Ureter (tissue), 1 donor: Measurements from ENCODE around the gene PPFIA3. TPM values are rescaled to one million over a fixed set of nuclear protein-coding genes. Genes with fewer than 3 reads are reported as not detected.
"Not testable (repeated sequence)": the region's sequence is repeated elsewhere in the genome, so short reads cannot be mapped to it uniquely, and the experiment has no call there.

Experiments
- DNase-seq: peaks from one replicate; pipeline ENCODE4 v3.0.0-alpha.2; 2020; ENCODE audit warnings: low spot score
- total RNA-seq: library from RNA; stranded (reverse); gene quantifications from one replicate; pipeline ENCODE4 v1.2.4, GENCODE V29; 2023
- donor health status: DM: yes; HTN: yes; CAD: no.

PPFIA3 gene
- 9.0 TPM for total RNA-seq

DNA sequence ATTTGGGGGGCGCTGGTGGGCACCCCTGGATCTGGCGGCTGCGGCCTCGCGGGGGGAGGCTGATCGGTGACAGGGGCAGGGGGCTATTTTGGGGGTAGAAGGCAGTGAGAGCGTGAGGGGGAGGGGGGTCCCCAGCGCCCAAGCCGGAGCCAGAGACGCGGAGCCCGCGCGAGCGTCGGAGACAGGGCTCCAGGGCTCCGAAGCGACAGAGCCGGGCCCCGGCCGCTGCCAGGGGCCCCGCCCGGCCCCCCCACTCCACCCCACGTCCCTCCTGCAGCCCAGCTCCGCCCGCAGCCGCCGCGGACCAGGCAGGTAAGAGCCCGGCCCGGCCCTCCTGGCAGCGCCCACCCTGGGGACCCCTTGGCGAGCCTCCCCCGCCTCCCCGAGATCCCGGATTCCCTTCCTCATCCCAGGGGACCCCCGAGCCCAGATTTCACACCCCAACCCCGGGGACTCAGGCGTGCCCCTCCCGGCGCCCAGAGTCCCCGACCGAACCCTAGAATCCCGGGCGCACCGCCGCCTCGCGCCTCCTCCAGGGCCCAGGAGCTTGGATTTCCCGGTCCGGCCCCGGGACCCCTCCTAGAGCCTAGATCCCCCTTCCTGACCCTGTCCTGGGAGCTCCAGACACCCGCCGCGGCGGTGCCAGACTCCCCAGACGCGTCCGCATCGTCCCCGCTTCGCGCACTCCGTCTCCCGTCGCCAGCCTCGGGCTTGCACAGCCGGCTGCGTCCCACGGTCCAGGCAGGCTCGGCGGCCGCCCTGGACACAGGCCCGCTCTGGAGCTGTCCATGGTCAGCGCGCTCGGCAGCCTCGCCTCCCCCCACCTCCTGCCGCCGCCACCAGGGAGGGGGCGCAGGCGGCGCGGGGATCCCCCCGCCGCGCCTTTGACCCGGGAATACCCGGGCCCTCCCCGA, at the start of gene PPFIA3:
TSS of gene PPFIA3 (plus strand) at position 134 of the 914 bp plus-strand sequence. CDS start 8,330 bp downstream, outside the sequence.
- peak; percentile 65 for DNase-seq

DNA sequence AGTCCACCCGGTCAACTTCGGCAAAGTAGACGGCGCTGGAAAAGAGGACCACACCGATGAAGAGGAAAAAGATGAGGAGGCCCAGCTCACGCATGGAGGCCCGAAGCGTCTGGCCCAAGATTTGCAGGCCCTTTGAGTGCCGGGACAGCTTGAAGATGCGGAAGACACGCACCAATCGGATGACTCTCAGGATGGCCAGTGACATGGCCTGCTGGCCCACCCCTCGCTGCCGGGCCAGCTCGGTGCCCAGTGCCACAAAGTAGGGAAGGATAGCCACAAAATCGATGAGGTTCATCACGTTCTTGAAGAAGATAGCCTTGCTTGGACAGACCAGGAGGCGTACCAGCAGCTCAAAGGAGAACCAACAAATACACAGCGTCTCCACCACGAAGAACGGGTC, 48.9 kb upstream of the PPFIA3 start:
- DNase-seq = no peak

DNA sequence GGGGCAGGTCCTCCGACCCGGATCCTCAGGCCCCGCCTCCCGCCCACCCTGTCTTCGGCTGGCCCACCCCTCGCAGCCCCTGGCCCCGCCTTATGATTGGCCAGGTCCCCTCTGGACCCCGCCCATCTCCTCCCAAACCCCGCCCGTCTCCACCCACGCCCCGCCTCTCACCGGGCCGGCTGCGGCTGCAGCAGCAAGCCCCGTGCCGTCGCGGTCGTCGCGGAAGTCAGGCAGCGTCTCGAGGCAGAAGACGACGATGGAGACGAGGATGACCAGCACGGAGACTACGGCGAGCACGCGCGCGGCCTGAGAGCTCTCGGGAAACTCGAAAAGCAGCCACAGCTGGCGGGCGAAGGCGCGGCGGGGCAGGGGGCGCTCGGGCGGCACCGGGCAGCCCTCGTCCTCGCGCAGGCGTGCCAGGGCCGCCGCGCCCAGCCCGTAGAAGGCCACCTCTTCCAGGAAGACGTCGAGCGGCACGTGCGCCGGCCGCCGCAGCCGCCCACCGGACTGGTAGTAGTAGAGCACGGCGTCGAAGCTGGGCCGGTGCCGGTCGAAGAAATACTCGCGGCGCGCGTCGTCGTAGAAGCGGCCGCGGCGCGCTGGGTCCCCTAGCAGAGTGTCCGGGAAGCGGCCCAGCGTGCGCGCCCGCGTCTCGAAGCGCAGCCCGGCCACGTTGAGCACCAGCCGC, 47.3 kb upstream of the PPFIA3 start:
- DNase-seq = no peak

DNA sequence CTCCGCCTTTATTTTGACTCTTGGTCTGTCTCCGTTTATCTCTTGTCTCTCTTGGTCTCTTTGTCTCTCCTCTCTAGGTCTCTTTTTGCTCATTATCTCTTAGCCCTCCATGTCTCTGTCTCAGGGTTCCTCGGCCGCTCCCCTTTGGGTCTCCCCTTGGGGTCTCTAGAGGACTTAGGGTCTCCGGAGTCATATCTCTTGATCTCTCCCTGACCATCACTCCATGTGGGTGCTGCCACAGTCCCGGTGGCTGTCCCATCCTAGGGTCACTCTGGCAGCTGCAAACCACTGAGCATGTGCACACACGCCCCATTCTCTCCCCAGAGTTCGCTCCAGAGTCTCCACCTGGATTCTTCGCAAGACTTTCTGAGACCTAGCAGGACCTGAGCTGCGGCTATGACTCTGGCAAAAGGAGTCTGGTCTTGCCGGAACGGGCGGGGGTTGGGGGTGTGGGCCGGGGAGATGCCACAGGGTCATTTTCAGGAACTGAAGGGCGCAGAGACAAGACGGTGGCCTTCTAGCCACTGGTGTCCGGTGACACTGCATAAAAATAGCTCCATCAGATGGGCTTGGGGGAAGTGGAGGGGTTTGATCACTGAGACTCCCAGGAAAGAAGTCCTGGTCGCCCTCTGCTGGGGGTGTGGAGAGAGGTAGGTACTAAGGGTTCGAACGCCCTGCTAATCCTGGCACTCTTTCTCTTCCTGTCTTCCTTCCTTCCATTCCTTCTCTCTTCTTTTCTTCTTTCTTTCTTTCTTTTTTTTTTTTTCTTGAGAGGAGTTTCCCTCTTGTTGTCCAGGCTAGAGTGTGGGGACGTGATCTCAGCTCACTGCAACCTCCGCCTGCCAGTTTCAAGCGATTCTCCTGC, 45.6 kb upstream of the PPFIA3 start:
- DNase-seq = no peak

DNA sequence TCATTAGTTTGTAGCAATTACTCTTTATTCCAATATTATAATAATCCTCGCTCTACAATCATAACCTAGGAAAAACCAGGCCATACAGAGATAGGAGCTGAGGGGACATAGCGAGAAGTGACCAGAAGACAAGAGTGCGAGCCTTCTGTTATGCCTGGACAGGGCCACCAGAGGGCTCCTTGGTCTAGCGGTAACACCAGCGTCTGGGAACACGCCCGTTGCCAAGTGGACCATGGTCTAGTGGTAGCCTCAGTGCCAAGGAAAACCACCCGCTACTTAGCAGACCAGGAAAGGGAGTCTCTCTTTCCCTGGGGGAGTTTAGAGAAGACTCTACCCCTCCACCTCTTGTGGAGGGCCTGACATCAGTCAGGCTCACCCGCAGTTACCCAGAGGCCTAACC, 44.5 kb upstream of the PPFIA3 start:
- not testable (repeated sequence) for DNase-seq

DNA sequence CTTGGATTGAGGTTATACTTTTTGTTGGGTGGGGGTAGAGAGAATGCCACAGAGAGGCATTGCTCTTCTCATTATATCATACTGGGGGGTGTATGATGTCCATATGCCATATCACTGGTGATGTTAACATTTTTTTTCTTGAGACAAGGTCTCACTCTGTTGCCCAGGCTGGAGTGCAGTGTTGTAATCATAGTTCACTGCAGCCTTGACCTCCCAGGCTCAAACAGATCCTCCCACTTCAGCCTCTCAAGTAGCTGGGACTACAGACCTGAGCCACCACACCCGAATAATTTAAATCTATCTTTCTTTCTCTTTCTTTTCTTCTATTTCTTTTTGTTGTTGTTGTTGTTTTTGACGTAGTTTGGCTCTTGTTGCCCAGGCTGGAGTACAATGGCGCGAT, 39.0 kb upstream of the PPFIA3 start:
- no peak for DNase-seq

DNA sequence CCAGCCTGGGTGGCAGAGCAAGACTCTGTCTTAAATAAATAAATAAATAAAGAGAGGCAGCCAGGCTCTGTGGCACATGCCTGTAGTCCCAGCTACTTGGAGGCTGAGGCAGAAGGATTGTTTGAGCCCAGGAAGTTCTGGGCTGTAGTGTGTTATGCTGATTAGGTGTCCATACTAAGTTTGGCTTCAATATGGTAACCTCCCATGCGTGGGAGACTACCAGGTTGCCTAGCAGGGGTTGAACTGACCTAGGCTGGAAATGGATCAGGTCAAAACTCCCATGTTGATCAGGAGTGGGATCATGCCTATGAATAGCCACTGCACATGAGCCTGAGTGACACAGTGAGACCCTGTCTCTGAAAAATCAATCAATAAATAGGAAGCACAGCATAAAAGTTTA, 38.1 kb upstream of the PPFIA3 start:
- no peak for DNase-seq

DNA sequence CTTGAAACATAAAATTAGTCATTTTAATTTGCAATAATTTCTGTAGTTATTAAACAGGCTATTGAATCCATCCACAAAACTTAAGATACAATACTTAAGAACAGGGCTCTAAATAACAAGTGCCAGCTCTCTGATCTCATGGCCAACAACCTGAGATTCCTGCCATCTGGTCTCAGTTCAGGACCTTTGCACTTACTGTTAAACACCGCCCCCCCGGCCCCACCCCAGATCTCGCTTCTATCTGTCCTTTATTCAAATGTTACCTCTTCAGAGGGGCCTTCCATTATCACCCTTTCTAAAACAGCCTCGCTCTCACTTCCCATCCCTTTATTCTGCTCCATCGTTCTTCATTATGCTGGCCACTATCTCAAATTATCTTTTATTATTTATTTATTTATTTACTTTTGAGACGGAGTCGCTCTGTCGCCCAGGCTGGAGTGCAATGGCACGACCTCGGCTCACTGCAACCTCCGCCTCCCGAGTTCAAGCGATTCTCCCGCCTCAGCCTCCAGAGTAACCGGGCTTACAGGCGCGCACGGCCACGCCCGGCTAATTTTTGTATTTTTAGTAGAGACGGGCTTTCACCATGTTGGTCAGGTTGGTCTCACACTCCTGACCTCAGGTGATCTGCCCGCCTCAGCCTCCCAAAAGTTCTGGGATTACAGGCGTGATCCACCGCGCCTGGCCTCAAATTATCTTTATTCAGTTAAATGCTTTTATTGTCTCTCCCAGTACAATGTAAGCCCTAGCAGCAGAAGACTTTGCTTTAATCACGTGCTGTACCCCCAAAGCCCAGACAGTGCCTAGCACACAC, 34.9 kb upstream of the PPFIA3 start:
- DNase-seq = no peak

DNA sequence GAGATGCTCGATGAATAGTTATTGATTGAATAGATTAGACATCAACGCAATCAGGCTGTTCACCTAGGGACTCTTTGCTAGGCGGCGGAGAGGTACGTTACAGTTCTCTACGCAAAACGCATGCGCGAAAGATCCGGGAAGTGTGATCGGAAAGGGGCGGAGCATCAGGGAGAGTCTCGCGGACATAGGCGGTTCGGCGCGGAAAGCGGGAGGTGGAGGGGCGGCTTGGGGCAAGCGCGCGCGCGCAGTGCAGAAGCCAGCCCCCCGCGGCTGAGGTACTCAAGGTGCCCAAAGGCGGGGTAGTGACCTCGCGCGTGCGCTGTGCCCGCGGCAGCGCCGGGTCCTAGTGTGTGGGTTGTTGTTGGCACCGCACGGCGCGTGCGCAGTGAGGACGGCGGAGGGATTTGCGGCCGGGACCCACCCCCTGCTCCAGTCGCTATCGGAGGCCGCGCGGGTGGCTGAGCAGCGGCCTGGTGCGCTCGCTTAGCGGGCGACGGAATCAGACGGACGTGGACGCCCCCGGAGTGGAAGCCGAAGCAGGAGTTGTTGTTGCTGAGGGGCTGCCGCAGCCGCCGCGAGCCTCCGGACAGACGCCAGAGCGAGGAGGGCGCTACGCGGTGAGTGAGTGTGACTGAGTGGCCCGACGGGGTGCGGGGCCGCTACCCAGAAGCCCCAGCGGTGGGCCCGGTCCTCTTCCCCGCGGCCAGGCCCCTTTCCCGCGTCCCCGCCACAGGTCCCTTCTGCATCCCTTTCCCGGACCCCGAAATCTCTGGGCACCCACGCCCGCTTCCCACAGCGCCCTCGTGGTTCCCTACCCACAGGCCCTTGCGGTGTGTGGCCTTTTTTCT, 34.1 kb upstream of the PPFIA3 start, which contains the start of gene SNRNP70:
TSS of gene SNRNP70 (plus strand) at position 432 of the 848 bp plus-strand sequence. CDS start 964 bp downstream, outside the sequence.
- peak; percentile 99 for DNase-seq

DNA sequence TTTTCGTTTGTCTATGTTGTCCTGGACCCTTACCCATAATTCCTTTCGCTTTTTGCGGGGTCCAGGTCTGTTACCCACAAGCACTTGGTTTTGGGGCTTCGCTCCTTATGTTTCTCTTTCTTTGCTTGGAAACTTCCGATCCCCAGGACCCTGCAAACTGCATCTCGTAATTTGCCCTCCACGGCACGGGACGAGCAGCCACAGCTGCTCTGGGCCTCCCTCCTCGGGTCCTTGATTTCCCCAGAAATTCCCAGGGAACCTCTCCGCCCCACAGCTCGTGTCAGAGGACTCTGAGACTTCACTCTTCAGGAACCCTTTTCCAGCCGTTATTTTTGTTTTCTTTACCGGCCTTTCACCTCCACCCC, 33.5 kb upstream of the PPFIA3 start:
- no peak for DNase-seq

DNA sequence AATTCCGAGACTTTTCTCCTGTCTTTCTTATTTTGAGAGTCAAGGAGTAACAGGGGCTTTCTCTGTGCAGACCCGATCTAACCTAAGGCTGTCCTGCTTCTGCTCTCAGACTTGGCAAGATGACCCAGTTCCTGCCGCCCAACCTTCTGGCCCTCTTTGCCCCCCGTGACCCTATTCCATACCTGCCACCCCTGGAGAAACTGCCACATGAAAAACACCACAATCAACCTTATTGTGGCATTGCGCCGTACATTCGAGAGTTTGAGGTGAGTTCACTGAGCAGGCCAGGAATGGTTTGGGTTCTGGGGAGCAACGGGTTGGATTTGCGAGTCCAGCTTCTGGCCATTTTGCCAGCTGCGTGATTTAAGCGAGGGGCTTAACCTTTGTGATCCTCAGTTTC, 33.0 kb upstream of the PPFIA3 start:
- no peak for DNase-seq

DNA sequence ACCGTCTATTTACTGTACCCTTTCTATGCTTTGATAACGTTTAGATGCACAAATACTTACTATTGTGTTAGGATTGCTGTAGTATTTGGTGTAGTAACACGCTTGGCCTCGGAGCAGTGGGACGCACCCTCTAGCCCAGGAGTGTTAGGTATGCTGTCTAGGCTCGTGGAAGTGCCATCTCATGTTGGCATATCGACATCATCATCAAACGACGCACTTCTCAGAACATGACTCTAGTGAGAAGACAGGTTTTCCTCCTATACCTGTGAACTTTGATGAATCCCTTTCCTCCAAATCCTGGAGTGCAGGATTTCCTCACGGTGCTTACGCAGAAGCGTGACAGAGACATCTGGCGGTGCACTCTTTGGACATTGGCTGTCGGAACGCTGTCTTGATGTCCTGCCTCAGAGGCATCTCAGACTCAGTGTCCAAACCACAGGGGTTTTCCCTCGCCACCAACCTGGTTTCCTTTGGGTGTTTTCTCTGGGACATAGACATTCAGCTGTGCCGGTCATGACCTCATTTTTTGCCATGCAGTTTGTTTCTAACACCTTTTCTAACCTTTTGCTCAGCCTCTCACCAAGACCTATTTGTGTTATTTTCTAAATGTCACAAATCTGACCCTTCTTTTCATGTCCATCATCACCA, 27.8 kb upstream of the PPFIA3 start:
- no peak for DNase-seq

DNA sequence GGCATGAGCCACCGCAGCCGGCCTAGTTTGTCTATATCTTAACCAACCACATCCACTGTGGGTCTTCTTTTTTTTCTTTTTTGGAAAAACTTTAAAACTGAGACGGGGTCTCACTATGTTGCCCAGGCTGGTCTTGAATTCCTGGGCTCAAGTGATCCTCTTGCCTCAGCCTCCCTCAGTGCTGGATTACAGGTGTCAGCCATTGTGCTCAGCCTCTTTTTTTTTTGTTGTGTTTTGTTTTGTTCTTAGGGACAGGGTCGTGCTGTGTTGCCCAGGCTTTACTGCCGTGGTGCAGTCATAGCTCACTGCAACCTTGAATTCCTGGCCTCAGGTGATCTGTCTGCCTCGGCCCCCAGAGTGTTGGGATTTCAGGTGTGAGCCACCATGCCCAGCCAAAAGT, 26.7 kb upstream of the PPFIA3 start:
- DNase-seq = no peak

DNA sequence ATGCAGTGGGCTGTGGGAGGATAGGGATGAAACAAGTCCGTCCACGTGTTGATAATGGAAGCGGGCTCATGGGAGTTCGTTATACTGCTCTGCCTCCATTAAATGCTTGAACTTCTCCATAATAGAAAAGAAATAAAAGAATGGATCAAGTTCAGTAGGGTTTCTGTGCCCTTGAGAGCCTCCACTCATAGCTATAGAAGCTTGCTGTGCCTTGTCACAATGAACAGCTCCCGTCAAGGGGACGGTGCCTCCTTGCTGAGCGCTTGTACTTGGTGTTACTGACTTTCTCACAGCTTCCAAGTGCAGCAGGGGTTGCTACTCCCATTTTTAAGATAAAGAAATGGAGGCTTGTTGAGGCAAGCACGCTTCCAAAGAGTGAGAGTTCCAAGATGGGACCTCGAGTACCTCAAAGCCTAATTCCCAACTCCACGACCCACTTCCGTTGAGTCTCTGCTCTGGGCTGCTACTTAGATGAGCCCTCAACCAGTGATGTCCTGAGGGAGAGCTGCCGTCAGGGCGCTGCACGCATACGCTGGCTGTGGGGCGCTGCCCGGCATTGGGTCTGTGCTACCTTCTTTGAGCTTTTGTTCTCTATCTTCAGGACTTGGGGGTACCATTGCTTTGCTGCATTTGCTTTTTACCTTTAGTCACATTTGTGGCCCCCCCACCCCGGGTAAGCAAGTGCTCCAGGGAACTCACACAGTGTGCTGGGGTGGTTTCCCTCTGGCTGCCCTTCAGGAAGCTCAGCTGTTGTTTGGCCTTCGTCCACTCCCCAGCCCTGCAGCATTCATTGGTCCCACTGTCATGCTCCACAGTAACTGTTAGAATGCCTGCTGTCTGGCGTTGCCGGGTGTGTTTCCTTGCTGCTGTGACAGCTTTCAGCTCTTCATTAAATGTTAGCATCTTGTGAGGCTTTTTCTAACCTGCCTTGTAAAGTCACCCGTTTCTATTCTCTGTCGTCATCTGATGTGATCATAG, 24.6 kb upstream of the PPFIA3 start:
- DNase-seq = no peak

DNA sequence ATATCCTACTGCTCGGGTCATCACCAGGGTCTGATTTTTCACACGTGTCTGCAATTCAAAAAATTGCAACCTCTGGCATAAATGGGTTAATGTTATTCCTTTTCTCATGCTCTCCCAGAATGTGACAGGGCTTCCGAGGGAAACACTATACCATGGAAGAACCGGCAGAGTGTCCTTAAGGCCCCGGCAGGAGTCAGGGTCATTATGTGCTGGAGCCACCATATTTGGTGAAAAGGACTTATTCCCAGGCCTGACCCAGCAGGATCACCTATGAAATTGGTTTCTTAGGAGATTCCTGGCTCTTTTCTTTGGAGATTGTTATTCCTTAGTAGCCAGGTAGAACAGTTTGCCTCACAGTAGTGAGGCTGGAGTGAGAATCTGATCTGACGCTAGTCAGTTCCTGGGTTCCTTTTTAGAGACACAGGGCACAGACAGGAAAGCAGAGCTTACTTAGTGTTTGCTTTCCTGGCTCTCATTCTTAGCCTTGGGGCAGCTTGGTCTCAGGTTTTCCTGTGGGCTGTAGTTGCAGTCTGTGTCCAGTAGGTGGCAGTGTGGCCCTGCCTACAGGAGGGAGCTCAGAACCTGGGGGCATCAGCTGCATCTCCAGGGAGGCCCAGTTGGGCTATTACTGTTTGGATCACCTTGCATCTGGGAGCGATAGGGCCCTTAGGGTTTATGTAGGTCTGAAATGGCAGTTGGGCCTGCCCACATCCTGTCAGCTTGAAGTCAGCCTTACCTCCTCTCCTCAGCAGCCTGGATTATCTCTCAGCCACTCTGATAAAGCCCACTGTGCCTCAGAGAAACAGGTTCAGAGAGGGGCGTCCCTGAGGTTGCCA, 21.7 kb upstream of the PPFIA3 start:
- DNase-seq = peak; percentile 75

DNA sequence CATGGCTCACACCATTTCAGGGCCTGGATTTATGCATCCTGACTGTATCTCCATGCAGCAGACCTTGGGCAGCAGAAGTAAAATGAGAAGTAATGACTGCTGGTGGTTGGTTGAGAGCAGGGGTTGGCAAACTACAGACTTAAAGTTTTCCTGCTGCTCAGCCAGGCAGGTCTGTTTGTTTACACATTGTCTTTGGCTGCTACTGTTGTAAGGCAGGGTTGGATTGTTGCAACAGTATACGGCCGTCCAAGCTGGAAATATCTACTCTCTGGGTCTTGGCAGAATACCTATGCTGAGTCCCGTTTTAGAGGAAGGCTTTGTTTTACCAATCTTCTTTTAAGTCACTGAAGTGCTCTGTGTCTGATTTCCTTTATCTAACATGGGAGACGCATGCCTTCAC, 20.5 kb upstream of the PPFIA3 start:
- DNase-seq = no peak

DNA sequence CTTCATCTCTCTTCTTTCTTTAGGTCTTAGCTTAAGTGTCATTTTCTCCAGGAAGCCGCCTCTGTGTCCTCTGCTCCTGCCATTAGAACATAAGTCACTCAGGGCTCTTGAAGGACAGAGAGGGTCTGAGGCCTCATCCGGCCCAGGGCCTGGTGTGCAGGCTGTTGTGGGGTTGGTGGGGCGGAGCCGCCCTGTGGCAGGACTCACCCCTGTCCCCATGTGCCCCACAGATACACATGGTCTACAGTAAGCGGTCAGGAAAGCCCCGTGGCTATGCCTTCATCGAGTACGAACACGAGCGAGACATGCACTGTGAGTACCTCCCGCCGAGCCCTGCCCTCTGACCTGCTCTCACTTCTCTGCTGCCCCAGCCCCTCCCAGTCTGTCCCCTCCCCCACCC, 18.2 kb upstream of the PPFIA3 start:
- DNase-seq = no peak

DNA sequence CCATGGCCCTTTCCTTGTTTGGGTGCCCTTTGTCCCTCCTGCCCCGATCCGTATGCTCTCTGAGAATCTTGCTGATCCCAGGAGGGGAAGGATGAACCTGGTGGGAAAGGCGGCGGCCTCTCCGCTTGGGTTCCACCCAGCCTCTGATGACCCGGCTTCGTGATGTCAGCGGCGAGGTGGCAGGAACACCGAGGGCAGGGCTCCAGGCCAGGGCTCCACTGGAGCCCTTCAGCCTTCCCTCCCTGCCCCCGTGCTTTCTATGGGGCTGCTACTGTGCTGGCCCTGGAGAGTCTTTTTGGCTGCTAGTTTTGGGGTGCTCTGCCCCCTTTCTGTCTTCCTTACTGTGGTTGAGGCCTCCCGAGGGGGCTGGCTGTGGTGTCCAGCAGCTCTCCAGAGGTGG, 17.0 kb upstream of the PPFIA3 start:
- DNase-seq = no peak
